Fibroblast of villous mesenchyme (primary cell): ENCODE measurements around the gene ARHGEF35. TPM values are rescaled to one million over a fixed set of nuclear protein-coding genes. Genes with fewer than 3 reads are reported as not detected.

Experiments
- DNase-seq: peaks from one replicate; pipeline ENCODE4 v3.0.0-alpha.2; 2010; ENCODE audit warnings: low read depth
- H3K4me3 ChIP-seq: 2 replicates; pipeline ENCODE4 v1.5.1; 2011; ENCODE audit warnings: low read depth, mild to moderate bottlenecking, low read length
- total RNA-seq: library from RNA; depleted of rRNA; stranded (reverse); fragments of >200 nt; gene quantifications from 2 replicates; pipeline ENCODE4 v1.2.3, GENCODE V29; 2012
- TF ChIP-seq, protein P1 (sequence below): IDR thresholded peaks from 2 replicates; pipeline ENCODE4 v1.5.1; 2012; ENCODE audit warnings: low read depth, mild to moderate bottlenecking, low read length; ENCODE audit not compliant: insufficient read depth

The ARHGEF35 gene
- total RNA-seq, 1 donor: 3.0 TPM

DNA sequence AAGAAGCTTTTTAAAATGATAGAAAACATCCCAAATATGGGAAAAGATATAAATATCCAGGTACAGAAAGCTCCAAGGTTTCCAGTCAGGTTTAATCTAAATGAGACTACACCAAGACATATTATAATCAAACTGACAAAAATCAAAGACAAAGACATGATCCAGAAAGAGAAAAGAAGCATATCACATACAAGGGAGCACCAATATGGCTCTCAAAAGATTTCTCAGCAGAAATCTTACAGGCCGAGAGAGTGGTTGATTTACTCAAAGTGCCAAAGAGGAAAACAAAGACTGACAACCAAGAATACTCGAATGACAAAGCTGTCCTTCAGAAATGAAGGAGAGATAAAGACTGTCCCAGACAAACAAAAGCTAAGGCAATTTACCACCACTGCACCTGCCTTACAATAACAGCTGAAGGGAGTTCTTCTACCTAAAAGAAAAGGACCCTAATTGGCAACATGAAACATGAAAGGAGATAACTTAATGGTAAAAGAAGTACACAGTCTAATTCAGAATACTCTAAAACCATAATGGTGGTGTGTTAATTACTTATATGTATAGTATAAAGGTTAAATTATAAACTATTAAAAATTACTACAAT lies 47.3 kb downstream of the ARHGEF35 start:
- TF ChIP-seq, protein P1, sequence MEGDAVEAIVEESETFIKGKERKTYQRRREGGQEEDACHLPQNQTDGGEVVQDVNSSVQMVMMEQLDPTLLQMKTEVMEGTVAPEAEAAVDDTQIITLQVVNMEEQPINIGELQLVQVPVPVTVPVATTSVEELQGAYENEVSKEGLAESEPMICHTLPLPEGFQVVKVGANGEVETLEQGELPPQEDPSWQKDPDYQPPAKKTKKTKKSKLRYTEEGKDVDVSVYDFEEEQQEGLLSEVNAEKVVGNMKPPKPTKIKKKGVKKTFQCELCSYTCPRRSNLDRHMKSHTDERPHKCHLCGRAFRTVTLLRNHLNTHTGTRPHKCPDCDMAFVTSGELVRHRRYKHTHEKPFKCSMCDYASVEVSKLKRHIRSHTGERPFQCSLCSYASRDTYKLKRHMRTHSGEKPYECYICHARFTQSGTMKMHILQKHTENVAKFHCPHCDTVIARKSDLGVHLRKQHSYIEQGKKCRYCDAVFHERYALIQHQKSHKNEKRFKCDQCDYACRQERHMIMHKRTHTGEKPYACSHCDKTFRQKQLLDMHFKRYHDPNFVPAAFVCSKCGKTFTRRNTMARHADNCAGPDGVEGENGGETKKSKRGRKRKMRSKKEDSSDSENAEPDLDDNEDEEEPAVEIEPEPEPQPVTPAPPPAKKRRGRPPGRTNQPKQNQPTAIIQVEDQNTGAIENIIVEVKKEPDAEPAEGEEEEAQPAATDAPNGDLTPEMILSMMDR: no peak
- no peak overlapping the region for H3K4me3 ChIP-seq
- no peak for DNase-seq

DNA sequence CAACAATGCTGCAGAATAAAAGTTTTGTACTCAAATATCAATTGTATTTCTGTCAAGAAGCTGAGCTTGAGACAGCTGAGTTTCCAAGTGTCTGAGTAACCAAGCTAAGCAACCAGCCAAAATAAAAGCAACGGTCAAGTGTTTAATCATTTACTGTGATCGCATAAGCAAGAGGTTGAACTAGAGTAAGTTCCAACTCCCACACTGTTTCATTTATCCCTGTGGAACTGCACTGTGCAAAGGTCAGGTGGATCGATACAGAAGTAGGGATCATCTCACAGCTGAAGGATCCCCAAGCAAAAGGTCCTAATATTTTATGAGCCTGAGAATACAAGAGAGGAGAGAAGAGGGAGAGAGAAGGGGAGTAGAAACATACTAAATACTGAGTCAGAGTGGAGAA lies 51.2 kb downstream of the ARHGEF35 start:
- DNase-seq: no peak
- TF ChIP-seq, protein P1: no peak
- H3K4me3 ChIP-seq: no peak overlapping the region

DNA sequence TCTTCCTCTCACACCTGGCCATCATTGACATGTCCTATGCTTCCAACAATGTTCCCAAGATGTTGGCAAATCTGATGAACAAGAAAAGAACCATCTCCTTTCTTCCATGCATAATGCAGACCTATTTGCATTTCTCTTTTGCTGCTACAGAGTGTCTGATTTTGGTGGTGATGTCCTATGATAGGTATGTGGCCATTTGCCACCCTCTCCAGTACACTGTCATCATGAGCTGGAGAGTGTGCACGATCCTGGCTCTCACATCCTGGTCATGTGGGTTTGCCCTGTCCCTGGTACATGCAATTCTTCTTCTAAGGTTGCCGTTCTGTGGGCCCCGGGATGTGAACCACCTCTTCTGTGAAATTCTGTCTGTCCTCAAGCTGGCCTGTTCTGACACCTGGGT lies 53.4 kb downstream of the ARHGEF35 start:
- TF ChIP-seq, protein P1: no peak
- DNase-seq: no peak
- no peak overlapping the region for H3K4me3 ChIP-seq

DNA sequence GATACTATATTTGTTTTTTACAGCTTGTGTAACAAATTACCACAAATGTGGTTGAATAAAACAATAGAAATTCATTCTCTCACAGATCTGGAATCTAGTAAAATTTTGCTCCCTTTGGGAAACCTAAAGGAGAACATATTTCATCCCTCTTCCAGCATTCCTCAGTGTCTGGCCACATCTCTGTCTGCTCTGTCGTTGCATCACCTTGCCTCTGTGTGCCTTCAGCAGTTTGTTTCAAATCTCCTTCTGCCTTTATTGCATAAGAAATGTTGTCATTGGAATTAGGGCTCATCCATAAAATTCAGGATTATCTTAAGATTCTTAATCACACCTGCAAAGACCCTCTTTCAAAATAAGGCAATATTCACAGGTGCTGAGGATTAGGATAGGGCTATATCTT lies 58.1 kb downstream of the ARHGEF35 start:
- DNase-seq: peak; percentile 5

More for the DNA sequence above, 58.1 kb downstream of the ARHGEF35 start:
- TF ChIP-seq, protein P1: no peak
- no peak overlapping the region for H3K4me3 ChIP-seq

Other genes starting within 250 kb of the ARHGEF35 start
- not detected in 2 replicates for gene OR2F1, start 241.0 kb downstream of the ARHGEF35 start, total RNA-seq
- under 0.01 TPM in 1 of 2 replicates, not detected in the other for gene OR6B1, start 195.5 kb downstream of the ARHGEF35 start, total RNA-seq
- gene OR2A5, start 146.9 kb downstream of the ARHGEF35 start, total RNA-seq: not detected in 2 replicates
- not detected in 2 replicates for gene OR2A25, start 126.0 kb downstream of the ARHGEF35 start, total RNA-seq
- not detected in 2 replicates for gene OR2A12, start 109.6 kb downstream of the ARHGEF35 start, total RNA-seq
- not detected in 2 replicates for gene OR2A2, start 86.2 kb downstream of the ARHGEF35 start, total RNA-seq
- not detected in 2 replicates for gene OR2A14, start 72.7 kb downstream of the ARHGEF35 start, total RNA-seq
- gene CTAGE4, start 12.4 kb downstream of the ARHGEF35 start, total RNA-seq: 0.32 and 0.43 TPM in 2 replicates
- gene OR2A42, start 43.8 kb upstream of the ARHGEF35 start, total RNA-seq: under 0.01 TPM in 2 replicates
- under 0.01 and 0.32 TPM in 2 replicates for gene OR2A7, start 69.0 kb upstream of the ARHGEF35 start, total RNA-seq
- gene CTAGE8, start 73.5 kb upstream of the ARHGEF35 start, total RNA-seq: 0.43 TPM in 1 of 2 replicates, not detected in the other
- gene OR2A1, start 116.6 kb upstream of the ARHGEF35 start, total RNA-seq: under 0.01 TPM in 2 replicates
- gene ARHGEF5, start 159.6 kb upstream of the ARHGEF35 start, total RNA-seq: 1.9 and 3.9 TPM in 2 replicates
- not detected in 2 replicates for gene NOBOX, start 207.9 kb upstream of the ARHGEF35 start, total RNA-seq